CD14-positive monocyte (primary cell): ENCODE measurements around the gene MVB12B. TPM values are rescaled to one million over a fixed set of nuclear protein-coding genes. Genes with fewer than 3 reads are reported as not detected.

Source experiments
- DNase-seq, 3 donors: peaks; one replicate each; pipeline ENCODE4 v3.0.0-alpha.2; 2011 to 2022
- H2AFZ ChIP-seq: 2 replicates; pipeline ENCODE4 v1.6.0; 2012; ENCODE audit warnings: mild to moderate bottlenecking, low read depth, low read length, inconsistent platforms; ENCODE audit not compliant: insufficient read depth, poor library complexity, severe bottlenecking
- H3K27ac ChIP-seq, 2 donors: 1 replicate in 1 of 2; 2 replicates in 1 of 2; pipeline ENCODE4 v1.5.1; 2012 to 2013; ENCODE audit warnings: low read length in 2 of 2, control low read depth in 1 of 2, inconsistent platforms in 1 of 2, low read depth in 1 of 2, mild to moderate bottlenecking in 1 of 2
- H3K27me3 ChIP-seq, 2 donors: one replicate each; pipeline versions ENCODE4 v1.6.0 to v1.6.1; 2011 to 2013; ENCODE audit warnings: low read length in 2 of 2; ENCODE audit not compliant: control insufficient read depth in 2 of 2, insufficient read depth in 2 of 2
- H3K36me3 ChIP-seq, 2 donors: replicated peaks in 1 of 2; 1 replicate in 1 of 2; 2 replicates in 1 of 2; pipeline versions ENCODE4 v1.5.1 to v1.6.1; 2012 to 2013; ENCODE audit warnings: low read length in 2 of 2, control low read depth in 1 of 2, inconsistent platforms in 1 of 2, mild to moderate bottlenecking in 1 of 2; ENCODE audit not compliant: insufficient read depth in 2 of 2, control insufficient read depth in 1 of 2
- H3K4me1 ChIP-seq, 2 donors: 1 replicate in 1 of 2; 2 replicates in 1 of 2; pipeline versions ENCODE4 v1.5.1 to v1.6.1; 2012 to 2013; ENCODE audit warnings: low read length in 2 of 2, control low read depth in 1 of 2, inconsistent platforms in 1 of 2, mild to moderate bottlenecking in 1 of 2, moderate library complexity in 1 of 2; ENCODE audit not compliant: insufficient read depth in 2 of 2, control insufficient read depth in 1 of 2
- H3K4me2 ChIP-seq: replicated peaks from 2 replicates; pipeline ENCODE3; 2012; ENCODE audit warnings: low read length, moderate library complexity, mild to moderate bottlenecking; ENCODE audit not compliant: poor library complexity, severe bottlenecking; ENCODE audit errors: extremely low read depth
- H3K4me3 ChIP-seq, 3 experiments: fragments of 200-600 bp in 1 of 3; sonication (generic) in 1 of 3; replicated peaks in 1 of 3; 1 replicate in 2 of 3; 2 replicates in 1 of 3; pipeline ENCODE4 v1.5.1; 2011 to 2013; ENCODE audit warnings: low read length in 3 of 3, mild to moderate bottlenecking in 3 of 3, control low read depth in 2 of 3, low read depth in 2 of 3, inconsistent platforms in 1 of 3, moderate library complexity in 1 of 3
- H3K79me2 ChIP-seq: 2 replicates; pipeline ENCODE4 v1.6.0; 2012; ENCODE audit warnings: mild to moderate bottlenecking, control low read depth, inconsistent platforms, low read length, moderate library complexity; ENCODE audit not compliant: insufficient read depth
- H3K9ac ChIP-seq: 2 replicates; pipeline ENCODE4 v1.6.0; 2017; ENCODE audit warnings: low read length, mild to moderate bottlenecking; ENCODE audit not compliant: insufficient read depth, poor library complexity, severe bottlenecking
- H3K9me3 ChIP-seq, 2 donors: replicated peaks in 1 of 2; 1 replicate in 1 of 2; 2 replicates in 1 of 2; pipeline versions ENCODE4 v1.5.1 to v1.6.1; 2012 to 2013; ENCODE audit warnings: low read length in 2 of 2, control low read depth in 1 of 2; ENCODE audit not compliant: control insufficient read depth in 1 of 2, insufficient read depth in 1 of 2
- H4K20me1 ChIP-seq: 2 replicates; pipeline ENCODE4 v1.6.0; 2012; ENCODE audit warnings: mild to moderate bottlenecking, low read length, control low read depth, moderate library complexity; ENCODE audit not compliant: insufficient read depth
- H3K27ac Mint-ChIP-seq, 7 donors: one replicate each; pipeline ENCODE4 v1.8.0; 2020; ENCODE audit warnings: mild to moderate bottlenecking in 7 of 7, mixed read lengths in 7 of 7, moderate library complexity in 6 of 7, inconsistent platforms in 2 of 7
- H3K27me3 Mint-ChIP-seq, 3 donors: one replicate each; pipeline ENCODE4 v1.8.0; 2021 to 2022; ENCODE audit warnings: low read depth in 3 of 3, mild to moderate bottlenecking in 3 of 3, mixed read lengths in 3 of 3, moderate library complexity in 3 of 3, inconsistent platforms in 1 of 3
- H3K36me3 Mint-ChIP-seq, 2 donors: one replicate each; pipeline ENCODE4 v1.8.0; 2020; ENCODE audit warnings: mixed read lengths in 2 of 2, inconsistent platforms in 1 of 2, mild to moderate bottlenecking in 1 of 2
- H3K4me1 Mint-ChIP-seq: one replicate; pipeline ENCODE4 v1.8.0; 2020; ENCODE audit warnings: mild to moderate bottlenecking, mixed read lengths
- H3K4me3 Mint-ChIP-seq, 2 donors: one replicate each; pipeline ENCODE4 v1.8.0; 2020; ENCODE audit warnings: mild to moderate bottlenecking in 2 of 2, mixed read lengths in 2 of 2, moderate library complexity in 1 of 2
- H3K9me3 Mint-ChIP-seq, 7 donors: one replicate each; pipeline ENCODE4 v1.8.0; 2020 to 2022; ENCODE audit warnings: mixed read lengths in 7 of 7, mild to moderate bottlenecking in 6 of 7, moderate library complexity in 6 of 7, inconsistent platforms in 2 of 7
- WGBS: methylation state at CpG from one replicate; pipeline ENCODE4 v1.1.5; 2013; ENCODE audit warnings: missing lambda C conversion rate; ENCODE audit not compliant: insufficient coverage; 5-methylcytosine and 5-hydroxymethylcytosine counted together
- intact Hi-C, 2 donors: fragments of 100-400 bp; cut with micrococcal nuclease; formaldehyde crosslinking; loops; one replicate each; pipeline versions ENCODE4 v1.15.0 to v1.15.1; 2023
- polyA plus RNA-seq, 3 donors: library from polyadenylated mRNA; depleted of rRNA in 1 of 3; unstranded in 2 of 3; stranded (reverse) in 1 of 3; fragments of 300-500 nt in 2 of 3; fragments of >200 nt in 1 of 3; fragmentation: Illumina TruSeq in 2 of 3; gene quantifications; 1 replicate in 2 of 3; 2 replicates in 1 of 3; pipeline ENCODE4 v1.2.3, GENCODE V29; 2012 to 2021
- TF ChIP-seq, protein P1 (sequence below): fragments of 200-600 bp; IDR thresholded peaks from one replicate; pipeline ENCODE4 v1.8.0; 2022; ENCODE audit warnings: antibody characterized with exemption, mild to moderate bottlenecking

The MVB12B gene
- polyA plus RNA-seq, 3 donors: 2.8 to 8.1 (median 3.5) TPM

DNA sequence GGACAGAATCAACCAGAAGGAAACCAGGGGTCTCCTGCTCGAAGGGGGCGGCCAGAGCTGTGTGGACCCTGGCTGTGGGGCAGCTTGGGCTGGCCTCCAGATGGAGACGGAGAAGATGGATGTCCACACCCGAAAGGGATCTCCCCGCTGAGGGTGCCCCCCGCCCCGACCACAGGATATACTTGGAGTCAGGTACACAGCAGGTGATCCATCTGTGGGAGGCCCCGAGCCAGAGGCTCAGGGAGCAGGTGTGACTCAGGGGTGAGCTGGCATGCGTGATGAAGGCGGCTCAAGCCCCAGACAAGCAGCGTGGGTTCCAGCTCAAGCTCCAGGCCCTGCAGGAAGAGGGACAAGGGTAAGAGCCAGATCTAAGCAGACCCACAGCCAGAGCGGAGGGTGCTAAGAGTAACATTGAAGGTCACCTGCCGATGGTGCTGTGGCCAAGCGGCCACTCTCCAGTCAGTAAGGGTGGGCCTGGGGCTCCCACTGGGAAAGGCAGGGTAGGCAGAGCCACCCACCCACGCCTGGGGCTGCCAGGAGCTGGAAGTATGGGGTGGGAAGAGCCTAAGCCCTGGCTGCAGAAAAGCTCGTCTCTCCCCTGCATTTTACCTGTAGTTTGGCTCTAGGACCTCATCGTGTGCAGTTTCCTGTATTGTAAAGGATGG is 30.6 kb upstream of the MVB12B start:
- Mint-ChIP-seq H3K4me1 (no peaks in the 10 kb centered on the region), H3K4me3 (no peak overlapping the region), H3K36me3 (no peaks in the 10 kb centered on the region), H3K27ac (no peak overlapping the region), H3K9me3 (peaks cover 0 to 2% (median 0%) of the 10 kb centered on the region in 7 donors), H3K27me3 (peaks cover 9 to 10% (median 9%) of the 10 kb centered on the region in 3 donors)
- Histone ChIP-seq H4K20me1 (no peaks in the 10 kb centered on the region), H3K4me3 (no peak overlapping the region), H3K9ac (no peak overlapping the region), H3K79me2 (no peaks in the 10 kb centered on the region), H2AFZ (no peak overlapping the region), H3K27me3 (no peaks in the 10 kb centered on the region), H3K4me1 (no peaks in the 10 kb centered on the region), H3K9me3 (no peaks in the 10 kb centered on the region), H3K4me2 (no peak overlapping the region), H3K27ac (no peak overlapping the region), H3K36me3 (no peaks in the 10 kb centered on the region)
- WGBS: 85% methylated on average over 15 of the region's 17 CpGs
- TF ChIP-seq, protein P1, sequence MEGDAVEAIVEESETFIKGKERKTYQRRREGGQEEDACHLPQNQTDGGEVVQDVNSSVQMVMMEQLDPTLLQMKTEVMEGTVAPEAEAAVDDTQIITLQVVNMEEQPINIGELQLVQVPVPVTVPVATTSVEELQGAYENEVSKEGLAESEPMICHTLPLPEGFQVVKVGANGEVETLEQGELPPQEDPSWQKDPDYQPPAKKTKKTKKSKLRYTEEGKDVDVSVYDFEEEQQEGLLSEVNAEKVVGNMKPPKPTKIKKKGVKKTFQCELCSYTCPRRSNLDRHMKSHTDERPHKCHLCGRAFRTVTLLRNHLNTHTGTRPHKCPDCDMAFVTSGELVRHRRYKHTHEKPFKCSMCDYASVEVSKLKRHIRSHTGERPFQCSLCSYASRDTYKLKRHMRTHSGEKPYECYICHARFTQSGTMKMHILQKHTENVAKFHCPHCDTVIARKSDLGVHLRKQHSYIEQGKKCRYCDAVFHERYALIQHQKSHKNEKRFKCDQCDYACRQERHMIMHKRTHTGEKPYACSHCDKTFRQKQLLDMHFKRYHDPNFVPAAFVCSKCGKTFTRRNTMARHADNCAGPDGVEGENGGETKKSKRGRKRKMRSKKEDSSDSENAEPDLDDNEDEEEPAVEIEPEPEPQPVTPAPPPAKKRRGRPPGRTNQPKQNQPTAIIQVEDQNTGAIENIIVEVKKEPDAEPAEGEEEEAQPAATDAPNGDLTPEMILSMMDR: no peak
- no peak for DNase-seq
- intact Hi-C loops: no loop called here

- Mint-ChIP-seq H3K36me3 (no peaks in the 10 kb centered on the region), H3K27me3 (peaks cover 7 to 9% (median 8%) of the 10 kb centered on the region in 3 donors), H3K9me3 (peaks cover 0 to 2% (median 0%) of the 10 kb centered on the region in 7 donors), H3K4me1 (no peaks in the 10 kb centered on the region), H3K27ac (no peak overlapping the region), H3K4me3 (no peak overlapping the region)
- H3K9ac ChIP-seq: no peak overlapping the region
- H3K9me3 ChIP-seq: no peaks in the 10 kb centered on the region
- no peaks in the 10 kb centered on the region for H3K27me3 ChIP-seq
- H3K79me2 ChIP-seq: no peaks in the 10 kb centered on the region
- no peak for DNase-seq
- no peaks in the 10 kb centered on the region for H3K4me1 ChIP-seq
- H3K4me2 ChIP-seq: no peak overlapping the region
- WGBS: 100% methylated on average over 1 of the region's 6 CpGs
- H3K4me3 ChIP-seq: no peak overlapping the region
- H2AFZ ChIP-seq: no peak overlapping the region
- intact Hi-C loops: no loop called here
- H4K20me1 ChIP-seq: no peaks in the 10 kb centered on the region
- TF ChIP-seq, protein P1: no peak
- H3K36me3 ChIP-seq: no peaks in the 10 kb centered on the region
- H3K27ac ChIP-seq: no peak overlapping the region
These were observed 29.9 kb upstream of the MVB12B start for GRCh38 chr9:126296687-126297086.
